Pons (tissue), 1 donor: Measurements from ENCODE around the gene MAPK13.

Experiments used
- DNase-seq: peaks from one replicate; pipeline ENCODE4 v3.0.0-alpha.2; 2016; ENCODE audit warnings: low spot score

The MAPK13 gene

GRCh38 chr6:36150283-36150682, 20.0 kb downstream of the MAPK13 start:
- no peak for DNase-seq

- no peak for DNase-seq
Observed at GRCh38 chr6:36154286-36154685, 24.0 kb downstream of the MAPK13 start.

GRCh38 chr6:36155662-36156061, 25.3 kb downstream of the MAPK13 start:
- DNase-seq, result no peak

GRCh38 chr6:36160147-36160760, 29.9 kb downstream of the MAPK13 start:
- DNase-seq, result no peak

- DNase-seq, result no peak
Observed at GRCh38 chr6:36169023-36170007, 39.0 kb downstream of the MAPK13 start.

GRCh38 chr6:36170704-36171103, 40.4 kb downstream of the MAPK13 start:
- no peak for DNase-seq

- DNase-seq, result no peak
Observed at GRCh38 chr6:36171573-36171972, 41.3 kb downstream of the MAPK13 start.

GRCh38 chr6:36177166-36177565, 46.9 kb downstream of the MAPK13 start:
- no peak for DNase-seq

GRCh38 chr6:36178544-36178943, 48.2 kb downstream of the MAPK13 start:
- DNase-seq, result no peak

GRCh38 chr6:36180126-36180525, 49.8 kb downstream of the MAPK13 start:
- DNase-seq, result no peak

- no peak for DNase-seq
Observed at GRCh38 chr6:36184311-36184710, 54.0 kb downstream of the MAPK13 start.

- DNase-seq, result no peak
Observed at GRCh38 chr6:36186199-36186598, 55.9 kb downstream of the MAPK13 start.

- DNase-seq, result no peak
Observed at GRCh38 chr6:36187446-36187845, 57.1 kb downstream of the MAPK13 start.
